Gastroesophageal sphincter (tissue), 3 donors: ENCODE data around the gene USP17L19.
"Not testable (repeated sequence)": the region's sequence is repeated elsewhere in the genome, so short reads cannot be mapped to it uniquely, and the experiment has no call there.

Source experiments
- EP300 ChIP-seq: sonication (generic); formaldehyde crosslinking; IDR thresholded peaks from one replicate; pipeline ENCODE4 v1.6.1; 2017; ENCODE audit warnings: antibody characterized with exemption, mild to moderate bottlenecking
- POLR2A ChIP-seq, 2 donors: fragments of 450-650 bp; IDR thresholded peaks; one replicate each; pipeline ENCODE4 v1.6.1; 2017; ENCODE audit warnings: antibody characterized with exemption in 2 of 2, mild to moderate bottlenecking in 2 of 2, moderate library complexity in 1 of 2
- POLR2AphosphoS5 ChIP-seq: sonication (generic); formaldehyde crosslinking; IDR thresholded peaks from one replicate; pipeline ENCODE4 v1.6.1; 2017; ENCODE audit warnings: antibody characterized with exemption
- TF ChIP-seq, protein P1 (sequence below), 4 experiments: fragments of 200-600 bp in 2 of 4; fragments of 450-650 bp in 2 of 4; sonication (generic) in 1 of 4; IDR thresholded peaks; one replicate each; pipeline ENCODE4 v1.5.1; 2017 to 2019; ENCODE audit warnings: antibody characterized with exemption in 4 of 4, mild to moderate bottlenecking in 2 of 4, moderate library complexity in 2 of 4

GRCh38 chr4:9214701-9215100 lies 38.5 kb upstream of the USP17L19 start:
- TF ChIP-seq, protein P1, sequence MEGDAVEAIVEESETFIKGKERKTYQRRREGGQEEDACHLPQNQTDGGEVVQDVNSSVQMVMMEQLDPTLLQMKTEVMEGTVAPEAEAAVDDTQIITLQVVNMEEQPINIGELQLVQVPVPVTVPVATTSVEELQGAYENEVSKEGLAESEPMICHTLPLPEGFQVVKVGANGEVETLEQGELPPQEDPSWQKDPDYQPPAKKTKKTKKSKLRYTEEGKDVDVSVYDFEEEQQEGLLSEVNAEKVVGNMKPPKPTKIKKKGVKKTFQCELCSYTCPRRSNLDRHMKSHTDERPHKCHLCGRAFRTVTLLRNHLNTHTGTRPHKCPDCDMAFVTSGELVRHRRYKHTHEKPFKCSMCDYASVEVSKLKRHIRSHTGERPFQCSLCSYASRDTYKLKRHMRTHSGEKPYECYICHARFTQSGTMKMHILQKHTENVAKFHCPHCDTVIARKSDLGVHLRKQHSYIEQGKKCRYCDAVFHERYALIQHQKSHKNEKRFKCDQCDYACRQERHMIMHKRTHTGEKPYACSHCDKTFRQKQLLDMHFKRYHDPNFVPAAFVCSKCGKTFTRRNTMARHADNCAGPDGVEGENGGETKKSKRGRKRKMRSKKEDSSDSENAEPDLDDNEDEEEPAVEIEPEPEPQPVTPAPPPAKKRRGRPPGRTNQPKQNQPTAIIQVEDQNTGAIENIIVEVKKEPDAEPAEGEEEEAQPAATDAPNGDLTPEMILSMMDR (IDR thresholded peaks at IDR 0.05), result not testable (repeated sequence)
- TF ChIP-seq POLR2A (IDR thresholded peaks at IDR 0.05); POLR2AphosphoS5; EP300: not testable (repeated sequence)
